H1 (cell line): ENCODE results near the gene MRPS6. TPM values are rescaled to one million over a fixed set of nuclear protein-coding genes. Genes with fewer than 3 reads are reported as not detected.
A peak's percentile ranks its signal among the peaks of the same experiment; 100 is the strongest.

ENCODE experiments used
- CTCF ChIA-PET: fragments of 300-600 bp; sonication (Branson Sonifier 250); formaldehyde crosslinking; loops from one replicate; lab custom pipeline; 2021; ENCODE audit not compliant: partially characterized antibody; lab: Charles Lee
- POLR2A ChIA-PET: fragments of 300-600 bp; sonication (Branson Sonifier 250); formaldehyde crosslinking; loops from one replicate; lab custom pipeline; 2021; ENCODE audit warnings: inconsistent platforms; ENCODE audit not compliant: partially characterized antibody; lab: Charles Lee
- DNase-seq, 2 experiments: peaks; one replicate each; pipeline versions ENCODE4 v3.0.0 to v3.0.0-alpha.2; 2010 to 2022; ENCODE audit warnings: low spot score in 2 of 2, low read depth in 1 of 2, mixed read lengths in 1 of 2
- FAIRE-seq: peaks from 2 replicates; lab custom pipeline; 2011; peaks lifted over from hg19 to GRCh38; lab: Jason Lieb, UNC
- H2AFZ ChIP-seq: 2 replicates; pipeline ENCODE4 v1.8.1; 2012; ENCODE audit warnings: low read length, inconsistent platforms
- H2AK5ac ChIP-seq: 2 replicates; pipeline ENCODE4 v1.6.1; 2013; ENCODE audit warnings: low read depth, low read length
- H2BK120ac ChIP-seq: replicated peaks from 2 replicates; pipeline ENCODE3; 2013; ENCODE audit warnings: low read depth, low read length, inconsistent platforms
- H2BK12ac ChIP-seq: 2 replicates; pipeline ENCODE4 v1.6.1; 2013; ENCODE audit warnings: low read depth, low read length
- H2BK15ac ChIP-seq: 2 replicates; pipeline ENCODE4 v1.6.1; 2013; ENCODE audit warnings: low read length
- H2BK20ac ChIP-seq: 2 replicates; pipeline ENCODE4 v1.6.1; 2013; ENCODE audit warnings: low read length
- H2BK5ac ChIP-seq: 2 replicates; pipeline ENCODE4 v1.6.1; 2013; ENCODE audit warnings: low read depth, low read length
- H3K14ac ChIP-seq: 2 replicates; pipeline ENCODE4 v1.6.1; 2013; ENCODE audit warnings: inconsistent platforms; ENCODE audit not compliant: insufficient read length
- H3K18ac ChIP-seq: 2 replicates; pipeline ENCODE4 v1.6.1; 2013; ENCODE audit warnings: low read length; ENCODE audit errors: extremely low read depth
- H3K23ac ChIP-seq: 2 replicates; pipeline ENCODE4 v1.6.1; 2013; ENCODE audit warnings: inconsistent platforms; ENCODE audit not compliant: insufficient read length
- H3K23me2 ChIP-seq: 2 replicates; pipeline ENCODE4 v1.6.1; 2013; ENCODE audit warnings: low read depth, low read length
- H3K27ac ChIP-seq: 2 replicates; pipeline ENCODE4 v1.6.1; 2011; ENCODE audit warnings: low read depth, low read length, inconsistent platforms
- H3K27me3 ChIP-seq, 4 experiments: replicated peaks in 1 of 4; 1 replicate in 1 of 4; 2 replicates in 3 of 4; pipeline versions ENCODE4 v1.6.1 to v1.8.1; 2011 to 2013; ENCODE audit warnings: low read length in 3 of 4, mild to moderate bottlenecking in 3 of 4, inconsistent platforms in 2 of 4, mixed read lengths in 2 of 4, moderate library complexity in 1 of 4; ENCODE audit not compliant: control insufficient read depth in 3 of 4, insufficient read depth in 3 of 4; ENCODE audit errors: extremely low read depth in 1 of 4
- H3K36me3 ChIP-seq, 4 experiments: 2 replicates each; pipeline versions ENCODE4 v1.6.1 to v1.8.1; 2011 to 2013; ENCODE audit warnings: mild to moderate bottlenecking in 4 of 4, low read length in 3 of 4, moderate library complexity in 2 of 4, control low read depth in 1 of 4, inconsistent platforms in 1 of 4; ENCODE audit not compliant: insufficient read depth in 4 of 4, control insufficient read depth in 2 of 4
- H3K4ac ChIP-seq: replicated peaks from 2 replicates; pipeline ENCODE3; 2013; ENCODE audit warnings: low read length, low read depth, mixed read lengths, inconsistent platforms; ENCODE audit not compliant: insufficient read length
- H3K4me1 ChIP-seq, 4 experiments: replicated peaks in 1 of 4; 1 replicate in 1 of 4; 2 replicates in 3 of 4; pipeline versions ENCODE4 v1.6.1 to v1.8.1; 2011 to 2013; ENCODE audit warnings: low read length in 3 of 4, inconsistent platforms in 2 of 4, mixed read lengths in 1 of 4; ENCODE audit not compliant: insufficient read depth in 4 of 4, control insufficient read depth in 3 of 4
- H3K4me2 ChIP-seq, 2 experiments: 2 replicates each; pipeline versions ENCODE4 v1.6.1 to v1.8.1; 2011 to 2013; ENCODE audit warnings: low read depth in 2 of 2, low read length in 2 of 2, control low read depth in 1 of 2, inconsistent platforms in 1 of 2, mild to moderate bottlenecking in 1 of 2; ENCODE audit not compliant: insufficient read depth in 1 of 2
- H3K4me3 ChIP-seq, 4 experiments: fragments of 200-600, 300-600 bp in 1 of 4; sonication (generic), shearing (Covaris generic), sonication (Bioruptor Twin) in 1 of 4; 2 replicates each; pipeline versions ENCODE4 v1.5.1 to v1.8.1; 2011 to 2016; ENCODE audit warnings: low read length in 4 of 4, low read depth in 3 of 4, control low read depth in 2 of 4, inconsistent platforms in 2 of 4, mild to moderate bottlenecking in 2 of 4, mixed read lengths in 1 of 4, moderate library complexity in 1 of 4; ENCODE audit not compliant: insufficient read depth in 2 of 4; ENCODE audit errors: extremely low read depth in 1 of 4
- H3K56ac ChIP-seq: replicated peaks from 2 replicates; pipeline ENCODE3; 2013; ENCODE audit warnings: low read depth, mild to moderate bottlenecking, mixed read lengths, low read length, inconsistent platforms; ENCODE audit not compliant: insufficient read length
- H3K79me1 ChIP-seq: 2 replicates; pipeline ENCODE4 v1.6.1; 2013; ENCODE audit warnings: low read depth, low read length, control low read depth
- H3K79me2 ChIP-seq, 2 experiments: 2 replicates each; pipeline versions ENCODE4 v1.6.1 to v1.8.1; 2012 to 2013; ENCODE audit warnings: low read length in 2 of 2, mild to moderate bottlenecking in 2 of 2, inconsistent platforms in 1 of 2; ENCODE audit not compliant: insufficient read depth in 2 of 2, control insufficient read depth in 1 of 2
- H3K9ac ChIP-seq, 4 experiments: replicated peaks in 1 of 4; 1 replicate in 1 of 4; 2 replicates in 3 of 4; pipeline versions ENCODE4 v1.6.1 to v1.8.1; 2011 to 2013; ENCODE audit warnings: low read depth in 3 of 4, low read length in 3 of 4, control low read depth in 2 of 4, mild to moderate bottlenecking in 2 of 4, moderate library complexity in 2 of 4, inconsistent platforms in 1 of 4; ENCODE audit errors: extremely low read depth in 1 of 4
- H3K9me3 ChIP-seq, 2 experiments: 2 replicates each; pipeline versions ENCODE4 v1.6.1 to v1.8.1; 2012 to 2013; ENCODE audit warnings: mild to moderate bottlenecking in 2 of 2, moderate library complexity in 2 of 2, control low read depth in 1 of 2, inconsistent platforms in 1 of 2, low read depth in 1 of 2, low read length in 1 of 2, mixed read lengths in 1 of 2; ENCODE audit not compliant: insufficient read depth in 2 of 2
- H4K20me1 ChIP-seq, 2 experiments: replicated peaks in 1 of 2; 2 replicates each; pipeline versions ENCODE3 to v1.8.1; 2011 to 2013; ENCODE audit warnings: inconsistent platforms in 2 of 2, low read length in 2 of 2, mild to moderate bottlenecking in 1 of 2; ENCODE audit not compliant: insufficient read depth in 2 of 2, control insufficient read depth in 1 of 2
- H4K5ac ChIP-seq: 2 replicates; pipeline ENCODE4 v1.6.1; 2013; ENCODE audit warnings: low read length, low read depth, mixed read lengths, inconsistent platforms; ENCODE audit not compliant: insufficient read length
- H4K8ac ChIP-seq: 2 replicates; pipeline ENCODE4 v1.8.0; 2013; ENCODE audit warnings: mild to moderate bottlenecking, moderate library complexity, low read length, inconsistent platforms; ENCODE audit not compliant: insufficient read depth; ENCODE audit errors: extremely low read depth
- H4K91ac ChIP-seq: replicated peaks from 2 replicates; pipeline ENCODE3; 2013; ENCODE audit warnings: low read length, mixed read lengths, inconsistent platforms; ENCODE audit not compliant: insufficient read length
- PHF8 ChIP-seq: fragments of 200-600 bp; sonication (generic); conservative IDR thresholded peaks from 2 replicates; pipeline ENCODE4 v1.7.1; 2012; ENCODE audit warnings: low read depth, mild to moderate bottlenecking, inconsistent platforms, low read length, moderate library complexity
- TAF1 ChIP-seq: IDR thresholded peaks from 2 replicates; pipeline ENCODE4 v1.6.1; 2011; ENCODE audit warnings: mild to moderate bottlenecking, low read depth, low read length
- WGBS, 2 experiments: shearing (Covaris generic) in 1 of 2; methylation state at CpG; one replicate each; pipeline versions ENCODE4 v1.1.6 to v1.1.7; 2013 to 2015; ENCODE audit warnings: low lambda C conversion rate in 2 of 2, mixed read lengths in 2 of 2, inconsistent platforms in 1 of 2, low coverage in 1 of 2, missing lambda C conversion rate in 1 of 2; ENCODE audit not compliant: insufficient replicate concordance in 2 of 2, insufficient coverage in 1 of 2, insufficient read length in 1 of 2; ENCODE audit errors: extremely low coverage in 1 of 2, missing lambda C conversion rate in 1 of 2; 5-methylcytosine and 5-hydroxymethylcytosine counted together
- polyA plus RNA-seq, 7 experiments: library from polyadenylated mRNA; depleted of rRNA in 3 of 7; stranded (reverse) in 5 of 7; unstranded in 2 of 7; fragments of >200 nt in 5 of 7; fragments of 200-250 nt in 2 of 7; gene quantifications; 1 replicate in 5 of 7; 2 replicates in 1 of 7; 4 replicates in 1 of 7; pipeline versions ENCODE4 v1.2.1 to v1.2.3, GENCODE V29; 2011 to 2013; ENCODE audit warnings: missing spikeins in 2 of 7, mixed read lengths in 2 of 7
- total RNA-seq: library from RNA; stranded (reverse); fragmentation: NEBNext Ultra II Directional; extraction: Animal tissue kit (Norgen Biotek cat#: 25700); gene quantifications from 2 replicates; pipeline ENCODE4 v1.2.1, GENCODE V29; 2021
- TF ChIP-seq, protein P1 (sequence below): IDR thresholded peaks from 2 replicates; pipeline ENCODE4 v1.6.1; 2011; ENCODE audit warnings: low read depth, mild to moderate bottlenecking, low read length; ENCODE audit not compliant: insufficient read depth

The MRPS6 gene
- total and polyA plus RNA-seq, 2 of the 8 experiments (the other 6 are each of a cell fraction or from before 2014, with no cell fraction given), result 62.7 to 156 TPM

DNA sequence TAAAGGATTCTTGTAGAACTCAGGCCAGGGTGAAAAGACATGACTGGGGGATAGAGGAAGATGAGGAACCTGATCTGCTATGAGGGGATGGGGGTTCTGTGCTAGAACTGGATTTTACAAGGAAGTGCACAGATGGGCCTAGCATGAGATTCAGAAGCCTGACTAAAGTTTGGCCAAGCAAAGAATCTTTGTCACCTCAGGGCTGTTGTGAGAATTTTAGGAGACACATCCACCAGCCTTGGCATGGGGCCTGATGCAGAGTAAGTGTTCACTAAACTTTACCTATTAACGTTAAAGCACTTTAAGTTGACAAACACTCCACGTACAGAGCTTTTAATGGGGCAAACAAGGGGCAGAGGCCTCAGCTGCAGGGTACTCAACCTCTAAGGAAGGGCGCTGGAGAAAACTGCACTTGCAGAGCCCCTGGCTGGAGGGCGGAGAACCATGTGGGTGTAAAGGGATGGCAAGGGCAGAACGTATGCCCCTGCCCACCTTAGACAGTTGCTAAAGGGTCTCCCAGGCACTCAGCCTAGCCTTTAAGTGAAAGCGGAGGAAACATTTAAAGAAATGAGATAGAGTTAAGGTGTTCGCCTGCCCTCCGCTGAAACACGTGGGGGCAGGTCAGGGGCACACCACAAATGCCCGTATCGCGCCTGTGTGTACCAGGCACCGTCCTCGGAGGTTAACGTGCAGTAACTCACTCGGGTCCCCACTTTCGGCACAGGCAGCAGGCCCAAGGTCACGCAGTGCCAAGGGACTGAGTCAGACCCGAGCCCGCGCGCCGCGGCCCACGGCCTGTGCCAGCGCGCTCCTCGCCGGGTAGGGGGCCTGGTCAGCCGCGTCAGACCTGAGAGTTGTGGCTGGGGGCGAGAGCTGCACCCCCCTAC, 990 bp upstream of the MRPS6 start:
- no peak overlapping the region for H3K23ac ChIP-seq
- H2AFZ ChIP-seq, result peak overlapping the region; percentile 43; the same call in 1 of the 2 replicates
- no peak overlapping the region for H2AK5ac ChIP-seq
- H3K4ac ChIP-seq, result no peak overlapping the region
- H3K18ac ChIP-seq, result peak overlapping the region; percentile 91
- FAIRE-seq, result no peak
- H3K9ac ChIP-seq, result peak overlapping the region in 3 of 4 experiments; percentile 52 to 68 (median 56); a peak in 6 of 7 replicates
- no peak for DNase-seq
- peak overlapping the region; percentile 59 for H4K5ac ChIP-seq
- H4K91ac ChIP-seq, result peak overlapping the region; percentile 90
- H3K56ac ChIP-seq, result no peak overlapping the region
- H2BK120ac ChIP-seq, result no peak overlapping the region
- peak overlapping the region; percentile 95 for H4K8ac ChIP-seq
- no peaks in the 10 kb centered on the region; a peak in 2 of 7 replicates for H3K27me3 ChIP-seq
- H3K79me2 ChIP-seq, result peaks cover 0 to 33% of the 10 kb centered on the region in 2 experiments; a peak in 3 of 4 replicates
- H2BK20ac ChIP-seq, result 0 out of 2 replicates have a peak overlapping the region, but pooled peaks have one; percentile 39
- WGBS, 2 experiments, result 37% methylated on average over 30 of the region's 32 CpGs; no CpG with 5 or more reads in 1 of the 2 experiments
- peaks cover 0 to 11% (median 3%) of the 10 kb centered on the region in 4 experiments; a peak in 6 of 7 replicates for H3K4me1 ChIP-seq
- H2BK15ac ChIP-seq, result peak overlapping the region; percentile 99
- H4K20me1 ChIP-seq, result peaks cover 9 to 16% of the 10 kb centered on the region in 2 experiments
- POLR2A ChIA-PET, result interaction anchor here (1.0 to 2.6 kb wide), 13 partner anchors 9 to 282 kb away, joined by 3 to 19 read pairs (median 4); no protein-coding TSS in a partner anchor
- peak overlapping the region; percentile 33 to 82 (median 54) for H3K4me3 ChIP-seq
- peak overlapping the region; percentile 79; the same call in 1 of the 2 replicates for H2BK5ac ChIP-seq
- TF ChIP-seq TAF1, result 0 out of 2 replicates have a peak, but pooled peaks have one; percentile 23
- 0 out of 2 replicates have a peak, but pooled peaks have one; percentile 7 for TF ChIP-seq PHF8
- TF ChIP-seq, protein P1, sequence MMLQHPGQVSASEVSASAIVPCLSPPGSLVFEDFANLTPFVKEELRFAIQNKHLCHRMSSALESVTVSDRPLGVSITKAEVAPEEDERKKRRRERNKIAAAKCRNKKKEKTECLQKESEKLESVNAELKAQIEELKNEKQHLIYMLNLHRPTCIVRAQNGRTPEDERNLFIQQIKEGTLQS, result no peak
- H3K9me3 ChIP-seq, result no peaks in the 10 kb centered on the region
- peaks cover 12% of the 10 kb centered on the region; the same call in 1 of the 2 replicates for H3K23me2 ChIP-seq
- H2BK12ac ChIP-seq, result peak overlapping the region; percentile 82; the same call in 1 of the 2 replicates
- CTCF ChIA-PET, result interaction anchor here (0.5 to 2.3 kb wide), 14 partner anchors 9 to 1750 kb away, joined by 3 to 17 read pairs (median 3); no protein-coding TSS in a partner anchor
- H3K36me3 ChIP-seq, result no peaks in the 10 kb centered on the region; a peak in 1 of 8 replicates
- peak overlapping the region; percentile 78 to 96 for H3K4me2 ChIP-seq
- peak overlapping the region; percentile 58; the same call in 1 of the 2 replicates for H3K27ac ChIP-seq
- no peaks in the 10 kb centered on the region; the same call in 1 of the 2 replicates for H3K79me1 ChIP-seq
- H3K14ac ChIP-seq, result no peak overlapping the region
